ENCODE results near the gene TRIO.

TRIO gene

DNA sequence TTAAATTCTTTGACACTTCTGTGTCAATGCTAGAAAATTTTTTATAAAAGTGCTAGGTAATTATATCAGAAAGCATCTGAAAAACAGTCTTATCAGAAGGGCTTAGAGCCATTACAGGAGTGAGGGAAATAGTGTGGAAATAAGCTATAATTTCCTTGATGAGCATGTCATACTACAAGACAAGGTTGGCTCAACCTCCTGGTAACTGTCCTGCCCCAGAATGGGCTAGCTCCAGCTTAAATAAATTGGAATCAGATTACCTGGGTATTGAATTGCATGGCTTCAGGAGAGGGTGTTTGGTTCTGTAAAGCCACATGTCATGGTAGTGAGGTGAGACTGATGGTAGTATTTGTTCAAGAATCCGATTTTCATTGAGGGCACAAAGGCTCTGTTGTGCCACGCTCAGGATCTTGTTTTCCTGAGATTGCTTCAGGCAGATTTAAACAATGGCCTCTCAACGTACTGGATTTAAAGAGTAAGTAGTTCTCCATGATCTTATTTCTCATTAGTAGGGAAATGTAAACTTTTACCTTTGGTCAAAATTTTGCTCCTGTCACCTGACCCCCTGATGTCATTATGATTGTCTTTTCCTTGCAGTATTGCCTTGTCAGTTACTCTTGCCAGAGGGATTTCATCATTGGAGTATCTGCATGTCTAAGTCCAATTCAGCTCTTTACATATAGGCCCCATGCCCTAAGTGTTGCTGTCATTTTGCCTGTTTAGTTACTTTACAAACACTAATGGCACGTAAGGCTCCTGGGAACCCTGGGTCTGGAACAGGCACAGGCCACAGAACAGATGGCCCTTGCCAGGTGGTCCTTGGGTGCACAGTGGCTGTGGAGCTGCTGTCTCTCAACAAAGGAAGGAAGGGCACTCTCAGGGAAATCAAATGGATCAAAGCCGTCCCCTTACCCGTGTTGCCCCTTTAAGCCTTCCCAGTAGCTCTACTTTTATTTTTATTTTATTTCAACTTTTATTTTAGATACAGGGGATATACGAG is 21.3 kb downstream of the TRIO start:
- Mint-ChIP-seq H3K9me3 (no peaks in the 10 kb centered on the region), H3K27me3 (peaks cover 6% of the 10 kb centered on the region), H3K27ac (no peak overlapping the region), H3K4me1 (ENCODE audit: low read depth) (peaks cover 28% of the 10 kb centered on the region), H3K4me3 (no peak overlapping the region), H3K36me3 (ENCODE audit: low read depth) (no peaks in the 10 kb centered on the region)

DNA sequence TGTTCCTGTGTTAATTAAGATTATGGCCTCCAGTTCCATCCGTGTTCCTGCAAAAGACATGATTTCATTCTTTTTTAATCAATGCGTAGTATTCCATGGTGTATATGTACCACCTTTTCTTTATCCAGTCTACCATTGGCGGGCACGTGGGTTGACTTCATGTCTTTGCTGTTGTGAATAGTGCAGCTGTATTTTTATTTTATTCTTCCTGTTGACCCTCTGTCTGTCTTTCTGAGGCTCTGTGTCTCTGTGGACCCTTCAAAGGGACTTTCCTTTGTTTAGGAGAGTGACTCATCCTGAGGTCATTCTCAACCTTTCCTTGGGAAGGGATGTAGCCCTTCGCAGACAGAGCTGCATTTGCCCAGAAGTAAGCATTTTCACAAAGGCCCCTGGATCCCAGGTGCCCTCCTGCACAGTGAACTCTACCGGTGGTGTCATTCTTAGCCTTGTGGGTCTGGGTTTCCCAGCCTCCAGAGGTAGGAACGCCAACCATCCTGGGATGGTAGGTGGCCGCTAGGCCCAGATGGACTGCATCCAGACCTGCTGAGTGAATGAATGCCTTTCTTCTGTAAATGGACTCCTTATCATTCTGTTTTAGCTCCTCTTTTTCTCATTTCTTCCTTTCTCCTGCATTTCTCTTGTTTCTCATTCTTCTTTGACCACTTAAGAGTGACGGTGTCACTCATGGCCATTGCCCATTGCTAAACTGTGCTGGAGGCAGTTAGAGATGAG is 22.4 kb downstream of the TRIO start:
- peaks cover 32% of the 10 kb centered on the region for H3K4me1 Mint-ChIP-seq (ENCODE audit: low read depth)
- no peak overlapping the region for H3K27ac Mint-ChIP-seq
- H3K36me3 Mint-ChIP-seq (ENCODE audit: low read depth) = no peaks in the 10 kb centered on the region
- no peak overlapping the region for H3K4me3 Mint-ChIP-seq
- peaks cover 6% of the 10 kb centered on the region for H3K27me3 Mint-ChIP-seq
- no peaks in the 10 kb centered on the region for H3K9me3 Mint-ChIP-seq

DNA sequence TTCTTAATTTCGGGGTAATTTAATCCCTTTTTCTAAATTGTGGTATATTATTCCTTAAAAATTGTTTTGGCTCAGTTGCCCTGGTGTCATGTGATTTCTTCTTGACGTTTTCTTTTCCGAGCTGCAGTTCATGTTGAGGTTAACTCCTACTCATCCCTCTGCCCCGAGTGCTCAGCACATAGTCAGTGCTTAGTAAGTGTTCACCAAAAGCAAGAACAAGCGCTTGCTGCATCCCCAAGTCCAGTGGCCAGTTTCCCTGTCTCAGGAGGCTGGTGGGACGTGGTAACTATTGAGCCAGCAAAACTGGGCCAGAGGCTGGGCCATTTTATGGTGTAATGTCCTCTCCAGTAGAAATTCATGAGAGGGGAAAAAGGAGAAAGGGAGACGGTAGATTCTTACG is 23.3 kb downstream of the TRIO start:
- Mint-ChIP-seq H3K27ac (no peak overlapping the region), H3K9me3 (no peaks in the 10 kb centered on the region), H3K27me3 (peaks cover 9% of the 10 kb centered on the region), H3K36me3 (ENCODE audit: low read depth) (no peaks in the 10 kb centered on the region), H3K4me3 (no peak overlapping the region), H3K4me1 (ENCODE audit: low read depth) (peaks cover 32% of the 10 kb centered on the region)

DNA sequence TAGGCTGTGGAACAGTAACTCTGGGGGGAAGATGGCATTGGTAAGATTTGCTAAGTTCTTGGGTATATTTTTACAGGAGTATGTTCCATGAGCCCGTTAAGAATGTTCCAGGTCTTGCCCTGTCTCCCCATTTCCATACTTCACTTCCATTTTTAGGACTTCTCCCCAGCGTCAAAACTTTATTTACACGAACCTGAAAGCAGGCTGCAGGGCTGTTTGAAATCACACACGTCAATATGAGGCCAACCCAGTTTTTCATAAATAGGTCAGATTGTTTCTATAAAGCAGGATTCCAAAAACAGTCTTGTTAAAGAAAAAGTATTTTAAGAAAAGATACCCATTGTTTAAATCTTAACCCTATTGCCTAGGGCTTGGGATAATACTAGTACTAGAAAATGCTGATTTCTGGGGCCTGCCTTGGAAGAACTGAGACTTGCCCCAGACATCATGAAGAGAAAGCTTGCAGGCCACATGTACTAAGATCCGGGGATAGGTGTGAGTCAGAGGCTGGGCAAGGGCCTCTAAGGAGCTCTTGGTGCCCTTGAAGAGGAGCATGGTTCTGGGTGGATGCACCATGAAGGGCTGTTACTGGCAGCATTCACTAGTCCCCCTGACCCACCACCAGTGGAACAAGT is 24.2 kb downstream of the TRIO start:
- H3K27me3 Mint-ChIP-seq = peaks cover 11% of the 10 kb centered on the region
- H3K9me3 Mint-ChIP-seq = no peaks in the 10 kb centered on the region
- peaks cover 41% of the 10 kb centered on the region for H3K4me1 Mint-ChIP-seq (ENCODE audit: low read depth)
- no peak overlapping the region for H3K27ac Mint-ChIP-seq
- H3K36me3 Mint-ChIP-seq (ENCODE audit: low read depth) = no peaks in the 10 kb centered on the region
- H3K4me3 Mint-ChIP-seq = no peak overlapping the region

DNA sequence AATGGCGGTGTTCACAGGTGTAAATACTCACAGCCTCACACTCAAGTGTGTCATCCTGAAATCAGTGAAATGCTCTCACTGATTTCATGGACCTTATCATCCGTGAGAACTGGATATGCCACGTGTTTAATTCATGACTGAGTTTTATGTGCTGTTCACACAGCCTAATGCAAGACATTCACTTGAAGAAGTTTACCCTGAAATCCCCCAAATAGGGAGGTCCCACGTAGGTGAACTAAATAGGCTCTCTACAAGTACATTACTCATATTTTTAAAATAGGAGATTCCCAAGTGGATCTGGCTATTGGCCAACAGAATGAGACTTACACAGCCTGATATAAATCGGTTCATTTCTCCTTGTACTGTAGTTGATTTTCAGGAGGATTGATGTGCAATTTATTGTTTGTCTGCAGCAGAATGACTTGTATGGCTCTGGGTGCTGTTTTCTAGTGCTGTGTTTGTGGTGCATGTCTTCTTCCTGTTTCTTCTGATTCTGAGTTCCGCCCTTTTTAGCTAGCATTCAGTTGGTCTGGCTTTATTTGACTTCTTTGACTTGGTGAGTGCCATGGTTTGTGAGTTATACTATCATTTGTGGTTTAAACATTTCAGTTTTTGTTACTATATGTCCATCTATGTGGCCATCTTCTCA is 25.1 kb downstream of the TRIO start:
- no peak overlapping the region for H3K4me3 Mint-ChIP-seq
- H3K27me3 Mint-ChIP-seq = peaks cover 11% of the 10 kb centered on the region
- no peaks in the 10 kb centered on the region for H3K9me3 Mint-ChIP-seq
- peaks cover 48% of the 10 kb centered on the region for H3K4me1 Mint-ChIP-seq (ENCODE audit: low read depth)
- no peaks in the 10 kb centered on the region for H3K36me3 Mint-ChIP-seq (ENCODE audit: low read depth)
- peak overlapping the region; percentile 59 for H3K27ac Mint-ChIP-seq

DNA sequence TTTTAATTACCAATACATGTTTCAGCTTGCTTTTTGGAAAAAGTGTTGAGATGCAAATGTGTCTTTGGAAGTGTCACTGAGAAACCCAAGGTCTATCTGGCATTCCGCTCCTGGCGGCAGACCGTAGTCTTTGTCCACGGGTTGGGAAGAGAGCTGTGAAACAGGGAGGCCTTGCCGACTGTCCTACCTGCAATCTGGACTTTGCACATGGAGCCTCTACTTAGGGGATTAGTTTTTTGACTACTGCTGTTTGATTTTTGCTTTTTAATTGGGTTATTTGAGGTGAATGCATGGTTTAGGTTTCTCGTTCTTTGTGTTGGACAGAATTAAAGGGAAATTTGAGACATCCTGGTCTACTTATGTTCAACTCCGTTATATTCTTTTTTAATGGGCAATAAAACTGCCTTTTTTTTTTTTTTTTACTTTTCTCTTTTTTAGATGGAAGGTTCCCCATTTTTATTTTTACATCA is 25.7 kb downstream of the TRIO start:
- no peaks in the 10 kb centered on the region for H3K36me3 Mint-ChIP-seq (ENCODE audit: low read depth)
- H3K27ac Mint-ChIP-seq = peak overlapping the region; percentile 59
- H3K27me3 Mint-ChIP-seq = peaks cover 11% of the 10 kb centered on the region
- no peaks in the 10 kb centered on the region for H3K9me3 Mint-ChIP-seq
- peaks cover 48% of the 10 kb centered on the region for H3K4me1 Mint-ChIP-seq (ENCODE audit: low read depth)
- H3K4me3 Mint-ChIP-seq = no peak overlapping the region

DNA sequence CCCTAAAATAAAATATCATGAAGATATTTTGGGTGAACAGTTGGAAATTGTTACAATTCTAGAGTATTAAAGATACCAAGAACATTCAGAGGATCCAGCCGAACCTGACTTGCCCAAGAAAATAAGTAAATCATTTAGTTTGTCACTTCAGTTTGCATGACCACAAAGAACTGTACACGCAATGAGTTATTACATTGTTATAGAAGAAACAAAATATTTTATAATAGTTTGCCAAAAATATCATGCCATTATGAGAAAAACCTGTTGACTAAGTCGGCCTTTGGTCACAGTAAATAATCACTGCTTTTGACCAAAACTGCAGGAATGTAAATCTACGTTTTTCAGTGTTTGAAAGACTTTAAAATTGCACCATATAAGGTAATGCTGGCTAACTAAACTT is 27.9 kb downstream of the TRIO start:
- Mint-ChIP-seq H3K27me3 (peaks cover 11% of the 10 kb centered on the region), H3K9me3 (no peaks in the 10 kb centered on the region), H3K4me1 (ENCODE audit: low read depth) (peaks cover 45% of the 10 kb centered on the region), H3K27ac (no peak overlapping the region), H3K4me3 (no peak overlapping the region), H3K36me3 (ENCODE audit: low read depth) (no peaks in the 10 kb centered on the region)

DNA sequence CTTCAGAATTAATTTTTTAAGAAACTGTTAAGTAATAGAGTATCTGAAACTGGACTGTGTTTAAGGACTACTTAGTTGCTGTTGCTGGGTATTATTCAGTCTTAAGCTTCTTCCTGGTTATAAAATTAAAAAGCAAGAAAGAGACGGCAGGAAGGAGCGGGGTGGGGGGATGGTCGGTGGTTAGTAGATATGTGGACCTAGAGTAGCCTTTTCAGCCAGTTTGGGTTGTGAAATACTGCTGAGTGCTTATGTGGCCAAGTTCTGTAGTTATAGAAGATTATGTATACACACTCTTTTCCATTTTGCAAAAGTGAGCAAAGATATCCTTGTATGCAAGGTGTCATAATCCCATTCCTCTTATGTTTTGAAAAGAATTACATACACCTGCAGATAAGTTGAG is 28.5 kb downstream of the TRIO start:
- no peaks in the 10 kb centered on the region for H3K9me3 Mint-ChIP-seq
- peaks cover 11% of the 10 kb centered on the region for H3K27me3 Mint-ChIP-seq
- H3K27ac Mint-ChIP-seq = no peak overlapping the region
- H3K4me3 Mint-ChIP-seq = no peak overlapping the region
- H3K4me1 Mint-ChIP-seq (ENCODE audit: low read depth) = peaks cover 45% of the 10 kb centered on the region
- no peaks in the 10 kb centered on the region for H3K36me3 Mint-ChIP-seq (ENCODE audit: low read depth)

DNA sequence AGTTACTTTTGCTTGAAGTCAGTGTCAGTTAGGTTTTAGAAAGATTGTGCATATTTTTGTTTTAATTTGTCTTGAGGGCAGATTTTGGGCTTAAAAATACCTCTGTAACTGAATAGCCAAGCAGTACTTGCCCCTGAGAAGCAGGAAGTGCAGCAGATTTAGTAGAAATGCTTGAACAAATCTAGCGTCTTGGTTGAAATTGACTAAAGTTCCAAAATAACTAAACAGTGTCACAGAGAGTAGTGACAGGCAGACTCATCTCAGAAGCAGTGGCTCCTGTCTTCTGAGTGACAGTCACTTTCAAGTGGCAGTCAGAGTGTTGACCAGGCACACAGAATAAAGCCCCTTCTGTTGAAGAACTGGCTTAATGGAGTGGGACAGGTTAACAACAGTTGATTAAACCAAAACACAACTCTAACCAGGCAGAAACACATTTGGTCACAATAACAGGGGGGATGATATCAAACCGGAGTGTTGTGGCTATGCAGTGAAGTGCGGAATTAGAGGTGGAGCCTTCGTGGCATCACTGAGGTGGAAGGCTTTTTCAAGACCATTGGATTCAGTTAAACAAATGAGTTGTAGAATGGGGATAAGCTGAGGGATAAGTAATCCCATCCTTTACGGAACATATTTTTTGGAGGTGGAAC is 29.1 kb downstream of the TRIO start:
- Mint-ChIP-seq H3K4me3 (no peak overlapping the region), H3K27ac (no peak overlapping the region), H3K4me1 (ENCODE audit: low read depth) (peaks cover 45% of the 10 kb centered on the region), H3K9me3 (no peaks in the 10 kb centered on the region), H3K36me3 (ENCODE audit: low read depth) (no peaks in the 10 kb centered on the region), H3K27me3 (peaks cover 11% of the 10 kb centered on the region)

DNA sequence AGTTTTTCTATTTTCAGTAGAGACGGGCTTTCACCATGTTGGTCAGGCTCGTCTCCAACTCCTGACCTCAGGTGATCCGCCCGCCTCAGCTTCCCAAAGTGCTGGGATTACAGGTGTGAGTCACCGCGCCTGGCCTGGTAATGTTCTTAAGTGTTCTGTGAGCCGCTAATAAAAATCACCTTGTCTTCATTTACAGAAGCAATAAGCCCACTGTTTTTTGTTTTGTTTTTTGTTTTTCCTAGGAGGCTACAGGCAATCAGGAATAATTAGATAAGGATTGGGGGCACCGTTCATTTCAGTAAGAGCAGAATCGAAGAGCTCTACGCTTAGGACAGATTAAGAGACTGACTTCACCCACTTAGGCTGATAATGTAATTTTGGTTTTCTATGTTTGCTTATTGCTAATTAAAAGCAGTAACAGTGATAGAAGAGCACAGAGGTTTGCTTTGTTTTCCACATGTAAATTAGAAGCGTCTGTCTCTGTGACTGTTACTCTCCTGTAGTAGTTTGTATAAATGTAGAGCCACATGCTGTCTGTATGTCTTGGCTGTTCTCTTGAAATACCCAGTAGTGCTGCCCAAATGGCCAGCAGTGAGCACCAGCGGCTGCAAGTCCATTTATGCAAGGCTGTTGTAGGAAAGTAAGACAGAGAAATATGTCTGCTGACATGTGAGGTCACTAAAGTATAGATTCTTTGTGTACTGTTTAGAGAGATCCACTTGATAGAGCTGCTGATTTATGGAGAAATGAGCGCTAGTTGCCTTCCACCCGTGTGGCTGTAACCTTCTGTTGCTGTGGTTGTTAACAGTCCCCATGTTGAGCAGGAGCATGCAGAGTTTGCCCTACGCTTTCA is 30.5 kb downstream of the TRIO start:
- H3K36me3 Mint-ChIP-seq (ENCODE audit: low read depth) = no peaks in the 10 kb centered on the region
- H3K27ac Mint-ChIP-seq = peak overlapping the region; percentile 32
- H3K4me1 Mint-ChIP-seq (ENCODE audit: low read depth) = peaks cover 36% of the 10 kb centered on the region

DNA sequence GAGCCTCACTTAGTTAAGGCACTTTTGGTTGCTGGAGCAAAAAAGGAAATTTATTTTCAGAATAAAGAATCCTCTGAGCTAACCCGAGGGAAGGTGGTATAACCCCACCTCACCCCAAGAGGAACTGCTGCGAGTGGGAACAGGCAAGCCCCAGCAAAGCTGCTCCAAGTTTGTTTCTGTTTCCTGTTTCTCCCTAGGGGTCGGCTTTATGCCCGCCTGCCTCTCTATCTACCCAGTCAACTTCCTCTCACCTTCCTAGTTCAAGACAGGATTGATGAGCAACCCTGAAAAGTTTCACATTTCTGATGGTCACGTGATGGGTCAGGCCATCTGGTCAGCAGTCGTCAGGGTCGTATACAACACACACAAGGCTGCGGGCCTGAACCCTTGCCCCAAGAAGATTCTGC is 31.1 kb downstream of the TRIO start:
- peaks cover 7% of the 10 kb centered on the region for H3K27me3 Mint-ChIP-seq
- no peaks in the 10 kb centered on the region for H3K9me3 Mint-ChIP-seq
- H3K4me3 Mint-ChIP-seq = no peak overlapping the region
- no peaks in the 10 kb centered on the region for H3K36me3 Mint-ChIP-seq (ENCODE audit: low read depth)
- H3K27ac Mint-ChIP-seq = no peak overlapping the region
- H3K4me1 Mint-ChIP-seq (ENCODE audit: low read depth) = peaks cover 30% of the 10 kb centered on the region

More for the DNA sequence above, 30.5 kb downstream of the TRIO start:
- Mint-ChIP-seq H3K27me3 (peaks cover 11% of the 10 kb centered on the region), H3K4me3 (no peak overlapping the region), H3K9me3 (no peaks in the 10 kb centered on the region)

DNA sequence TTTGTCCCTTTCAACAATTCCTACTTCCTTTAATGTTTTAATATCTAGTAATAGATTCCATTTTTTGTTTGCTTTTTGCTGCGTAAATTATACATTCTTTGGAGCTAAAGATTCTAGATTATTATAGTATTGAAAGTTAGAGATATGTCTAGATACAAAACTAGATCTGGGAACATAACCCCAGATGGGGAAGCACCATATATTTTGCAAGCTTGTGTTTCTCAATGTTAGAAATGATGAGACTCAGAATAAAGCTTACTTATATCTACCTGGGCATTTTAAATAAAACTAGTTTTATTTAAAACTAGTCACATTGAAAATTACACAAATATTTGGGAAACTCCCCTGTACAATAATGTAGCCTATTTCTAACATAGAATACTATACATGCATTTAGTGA is 32.2 kb downstream of the TRIO start:
- Mint-ChIP-seq H3K9me3 (no peaks in the 10 kb centered on the region), H3K4me3 (no peak overlapping the region), H3K27me3 (peaks cover 5% of the 10 kb centered on the region), H3K27ac (no peak overlapping the region), H3K36me3 (ENCODE audit: low read depth) (no peaks in the 10 kb centered on the region), H3K4me1 (ENCODE audit: low read depth) (peaks cover 24% of the 10 kb centered on the region)

DNA sequence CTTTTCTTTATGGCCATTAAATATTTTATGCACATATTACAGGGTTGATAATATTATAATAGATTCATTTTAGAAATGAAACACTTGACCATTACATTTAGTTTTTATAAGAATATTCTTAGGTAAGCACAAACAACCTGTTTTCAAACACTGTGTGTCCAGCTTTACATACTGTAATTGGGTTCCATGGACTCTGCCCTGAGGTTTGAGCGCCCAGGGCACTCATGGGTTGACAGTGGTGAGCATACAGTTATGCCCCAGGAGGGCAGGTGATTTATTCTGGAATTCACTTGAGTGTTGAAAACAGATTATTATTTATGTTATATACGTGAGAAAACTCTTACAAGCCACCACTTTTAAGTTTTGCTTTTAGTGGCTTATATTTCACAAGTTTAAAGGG is 33.7 kb downstream of the TRIO start:
- H3K27me3 Mint-ChIP-seq = no peaks in the 10 kb centered on the region
- no peaks in the 10 kb centered on the region for H3K9me3 Mint-ChIP-seq
- no peak overlapping the region for H3K27ac Mint-ChIP-seq
- peaks cover 19% of the 10 kb centered on the region for H3K4me1 Mint-ChIP-seq (ENCODE audit: low read depth)
- no peaks in the 10 kb centered on the region for H3K36me3 Mint-ChIP-seq (ENCODE audit: low read depth)
- H3K4me3 Mint-ChIP-seq = no peak overlapping the region

All from stimulated activated naive CD8-positive, alpha-beta T cell treated with anti-CD3 and anti-CD28 coated beads, Interleukin-15, Interleukin-2, amounts not matched to agents 100 ng/mL and 50 ng/mL, for 24 hours (primary cell).